ENCODE measurements around the gene RBM27.

GRCh38 chr5:146176805-146177204 is 26.6 kb upstream of the RBM27 start:
- no peak for TF ChIP-seq EZH2phosphoT487 (IDR thresholded peaks at IDR 0.05; ENCODE audit: borderline replicate concordance)
- TF ChIP-seq CTCF (conservative IDR thresholded peaks at IDR 0.05; ENCODE audit: low read length) = no peak
